GM19099 (cell line): Measurements from ENCODE around the gene KDM8.

ENCODE experiments used
- POLR2A ChIP-seq: IDR thresholded peaks from 3 replicates; pipeline ENCODE4 v1.6.1; 2011; ENCODE audit warnings: low read depth; ENCODE audit not compliant: insufficient read length; ENCODE audit errors: extremely low read depth

Gene KDM8

GRCh38 chr16:27220991-27221390 is 17.7 kb downstream of the KDM8 start:
- no peak for TF ChIP-seq POLR2A

GRCh38 chr16:27221576-27222248 is 18.4 kb downstream of the KDM8 start:
- TF ChIP-seq POLR2A, result no peak

GRCh38 chr16:27222249-27223225 is 19.2 kb downstream of the KDM8 start:
- TF ChIP-seq POLR2A, result no peak

- TF ChIP-seq POLR2A, result no peak
Observed at GRCh38 chr16:27223226-27223610, 19.9 kb downstream of the KDM8 start.

- no peak for TF ChIP-seq POLR2A
Observed at GRCh38 chr16:27223701-27224100, 20.4 kb downstream of the KDM8 start.

GRCh38 chr16:27224271-27224737 is 21.0 kb downstream of the KDM8 start:
- TF ChIP-seq POLR2A, result no peak

GRCh38 chr16:27224741-27225300 is 21.5 kb downstream of the KDM8 start:
- TF ChIP-seq POLR2A, result no peak

GRCh38 chr16:27225536-27226360 is 22.4 kb downstream of the KDM8 start:
- TF ChIP-seq POLR2A, result no peak

- TF ChIP-seq POLR2A, result no peak
Observed at GRCh38 chr16:27226476-27226875, 23.1 kb downstream of the KDM8 start.

- TF ChIP-seq POLR2A, result no peak
Observed at GRCh38 chr16:27226976-27227705, 23.8 kb downstream of the KDM8 start.

- TF ChIP-seq POLR2A, result no peak
Observed at GRCh38 chr16:27228045-27228444, 24.7 kb downstream of the KDM8 start.

GRCh38 chr16:27228621-27229501 is 25.5 kb downstream of the KDM8 start:
- no peak for TF ChIP-seq POLR2A

- no peak for TF ChIP-seq POLR2A
Observed at GRCh38 chr16:27229891-27230470, 26.7 kb downstream of the KDM8 start.
